Tibial nerve (tissue), 4 donors: ENCODE measurements around the gene RAB1B. TPM values are rescaled to one million over a fixed set of nuclear protein-coding genes. Genes with fewer than 3 reads are reported as not detected.
"Not testable (repeated sequence)": the region's sequence is repeated elsewhere in the genome, so short reads cannot be mapped to it uniquely, and the experiment has no call there.

Experiments used
- DNase-seq, 2 donors: peaks; one replicate each; pipeline ENCODE4 v3.0.0-alpha.2; 2019; ENCODE audit warnings: low spot score in 2 of 2
- H3K27ac ChIP-seq, 4 donors: fragments of 200-600 bp; sonication (generic) in 3 of 4; one replicate each; pipeline ENCODE4 v1.5.1; 2017 to 2019; ENCODE audit warnings: mild to moderate bottlenecking in 1 of 4
- H3K27me3 ChIP-seq, 2 donors: fragments of 200-600 bp; sonication (generic) in 1 of 2; one replicate each; pipeline versions ENCODE4 v1.5.1 to v1.6.0; 2017 to 2019
- H3K36me3 ChIP-seq, 3 donors: fragments of 200-600 bp; sonication (generic); one replicate each; pipeline ENCODE4 v1.5.1; 2018 to 2019
- H3K4me1 ChIP-seq, 4 donors: fragments of 200-600 bp; sonication (generic) in 3 of 4; one replicate each; pipeline ENCODE4 v1.5.1; 2017 to 2019
- H3K4me3 ChIP-seq, 4 donors: fragments of 200-600 bp; sonication (generic) in 3 of 4; one replicate each; pipeline ENCODE4 v1.5.1; 2017 to 2019; ENCODE audit warnings: mild to moderate bottlenecking in 1 of 4, moderate library complexity in 1 of 4
- H3K9me3 ChIP-seq, 4 donors: fragments of 200-600 bp; sonication (generic) in 3 of 4; one replicate each; pipeline ENCODE4 v1.5.1; 2017 to 2019
- CTCF ChIP-seq, 5 experiments: fragments of 200-600 bp in 3 of 5; fragments of 450-650 bp in 2 of 5; sonication (generic) in 3 of 5; IDR thresholded peaks; one replicate each; pipeline ENCODE4 v1.5.1; 2016 to 2019; ENCODE audit warnings: antibody characterized with exemption in 5 of 5, mild to moderate bottlenecking in 3 of 5, moderate library complexity in 2 of 5
- EP300 ChIP-seq, 2 donors: sonication (generic); formaldehyde crosslinking; IDR thresholded peaks; one replicate each; pipeline ENCODE4 v1.6.1; 2017; ENCODE audit warnings: antibody characterized with exemption in 2 of 2, mild to moderate bottlenecking in 1 of 2
- POLR2A ChIP-seq, 2 donors: fragments of 450-650 bp; IDR thresholded peaks; one replicate each; pipeline ENCODE4 v1.6.1; 2017; ENCODE audit warnings: antibody characterized with exemption in 2 of 2, mild to moderate bottlenecking in 2 of 2, moderate library complexity in 2 of 2
- WGBS, 2 donors: methylation state at CpG; one replicate each; pipeline ENCODE4 v1.1.5; 2018; 5-methylcytosine and 5-hydroxymethylcytosine counted together
- total RNA-seq, 4 donors: library from RNA; depleted of rRNA; stranded (reverse); fragments of >200 nt; gene quantifications; one replicate each; pipeline ENCODE4 v1.1.0, GENCODE V29; 2016

Gene RAB1B
- total RNA-seq, 4 donors from 2014 or later = 76.3 to 144 (median 96.8) TPM

- Histone ChIP-seq H3K4me3 (no peak overlapping the region), H3K9me3 (no peaks in the 10 kb centered on the region), H3K36me3 (no peaks in the 10 kb centered on the region), H3K4me1 (no peaks in the 10 kb centered on the region), H3K27ac (no peak overlapping the region), H3K27me3 (peaks cover 0 to 20% of the 10 kb centered on the region in 2 donors)
- 50 to 62% methylated on average over 8 of the region's 8 CpGs for WGBS, 2 donors
- TF ChIP-seq POLR2A (IDR thresholded peaks at IDR 0.05) (no peak), CTCF (IDR thresholded peaks at IDR 0.05) (no peak)
- no peak for DNase-seq
These were observed 29.2 kb downstream of the RAB1B start for GRCh38 chr11:66297610-66298009.

- TF ChIP-seq EP300 (IDR thresholded peaks at IDR 0.05) = no peak
- no peak for TF ChIP-seq POLR2A (IDR thresholded peaks at IDR 0.05)
- no peak for TF ChIP-seq CTCF (IDR thresholded peaks at IDR 0.05)
- Histone ChIP-seq H3K36me3 (no peaks in the 10 kb centered on the region), H3K4me1 (no peaks in the 10 kb centered on the region), H3K4me3 (no peak overlapping the region), H3K9me3 (no peaks in the 10 kb centered on the region), H3K27me3 (peaks cover 0 to 4% of the 10 kb centered on the region in 2 donors), H3K27ac (no peak overlapping the region)
- 23 to 44% methylated on average over 3 of the region's 3 CpGs for WGBS, 2 donors
- DNase-seq = no peak
These were observed 30.7 kb downstream of the RAB1B start for GRCh38 chr11:66299186-66299585.

GRCh38 chr11:66302656-66303055 is 34.2 kb downstream of the RAB1B start:
- Histone ChIP-seq H3K4me1 (no peaks in the 10 kb centered on the region), H3K27ac (no peak overlapping the region), H3K27me3 (no peaks in the 10 kb centered on the region), H3K9me3 (no peaks in the 10 kb centered on the region), H3K4me3 (no peak overlapping the region), H3K36me3 (no peaks in the 10 kb centered on the region)
- WGBS, 2 donors = 80 to 84% methylated on average over 12 of the region's 12 CpGs
- no peak for DNase-seq
- no peak for TF ChIP-seq CTCF (IDR thresholded peaks at IDR 0.05)

GRCh38 chr11:66309475-66309874 is 41.0 kb downstream of the RAB1B start:
- WGBS, 2 donors = 53 to 58% methylated on average over 3 of the region's 3 CpGs
- DNase-seq = no peak
- Histone ChIP-seq H3K4me1 (peaks cover 0 to 21% (median 6%) of the 10 kb centered on the region in 4 donors), H3K4me3 (no peak overlapping the region), H3K27ac (no peak overlapping the region), H3K27me3 (no peaks in the 10 kb centered on the region), H3K36me3 (no peaks in the 10 kb centered on the region), H3K9me3 (no peaks in the 10 kb centered on the region)
- TF ChIP-seq CTCF (IDR thresholded peaks at IDR 0.05) (no peak), POLR2A (IDR thresholded peaks at IDR 0.05) (no peak), EP300 (IDR thresholded peaks at IDR 0.05) (no peak)

- Histone ChIP-seq H3K36me3 (no peaks in the 10 kb centered on the region), H3K9me3 (no peaks in the 10 kb centered on the region), H3K4me3 (no peak overlapping the region), H3K4me1 (peaks cover 0 to 29% (median 8%) of the 10 kb centered on the region in 4 donors), H3K27me3 (no peaks in the 10 kb centered on the region), H3K27ac (no peak overlapping the region)
- DNase-seq = no peak
- 82 to 91% methylated on average over 8 of the region's 8 CpGs for WGBS, 2 donors
- no peak for TF ChIP-seq POLR2A (IDR thresholded peaks at IDR 0.05)
- no peak for TF ChIP-seq EP300 (IDR thresholded peaks at IDR 0.05)
- no peak for TF ChIP-seq CTCF (IDR thresholded peaks at IDR 0.05)
These were observed 41.9 kb downstream of the RAB1B start for GRCh38 chr11:66310324-66310723.

- H3K4me3 ChIP-seq, DNase-seq, H3K36me3 ChIP-seq, H3K27me3 ChIP-seq, H3K9me3 ChIP-seq: not testable (repeated sequence)
- Histone ChIP-seq H3K27ac (peak overlapping the region in 1 of 4 donors; percentile 89), H3K4me1 (peaks cover 0 to 35% (median 8%) of the 10 kb centered on the region in 4 donors)
- WGBS, 2 donors = 79 to 84% methylated on average over 18 of the region's 18 CpGs
These were observed 42.5 kb downstream of the RAB1B start for GRCh38 chr11:66310803-66311440.
